GM12892 (cell line): ENCODE results near the gene SLC24A3.

Experiments used
- POLR2AphosphoS5 ChIP-seq: IDR thresholded peaks from 2 replicates; pipeline ENCODE4 v1.6.1; 2011; ENCODE audit warnings: low read depth, low read length, control low read depth
- TAF1 ChIP-seq: IDR thresholded peaks from 2 replicates; pipeline ENCODE4 v1.6.1; 2011; ENCODE audit warnings: low read depth, mild to moderate bottlenecking, control low read depth, low read length, borderline replicate concordance

- TF ChIP-seq TAF1, result no peak
- no peak for TF ChIP-seq POLR2AphosphoS5
Observed at GRCh38 chr20:19361790-19362189, 149.3 kb downstream of the SLC24A3 start.
